SK-N-SH (cell line): ENCODE results near the gene NEMP2. TPM values are rescaled to one million over a fixed set of nuclear protein-coding genes. Genes with fewer than 3 reads are reported as not detected.

Experiments used
- CTCF ChIA-PET: fragments of 300-600, 350-600 bp; formaldehyde crosslinking; extraction: SDS; loops from one replicate; lab custom pipeline; 2021; lab: Yijun Ruan, JAX
- POLR2A ChIA-PET: fragments of 350-600 bp; sonication (Branson Sonifier 250); formaldehyde crosslinking; extraction: SDS; loops from one replicate; lab custom pipeline; 2020; ENCODE audit warnings: antibody characterized with exemption, inconsistent platforms; lab: Yijun Ruan, JAX
- DNase-seq: peaks from one replicate; pipeline ENCODE4 v3.0.0; 2012
- H2AFZ ChIP-seq: fragments of 200-600 bp; sonication (generic); 2 replicates; pipeline ENCODE4 v1.8.1; 2016; ENCODE audit warnings: antibody characterized with exemption, mild to moderate bottlenecking, low read depth
- H3F3A ChIP-seq: fragments of 200-600 bp; sonication (generic); replicated peaks from 2 replicates; pipeline ENCODE3; 2016; ENCODE audit warnings: antibody characterized with exemption, mild to moderate bottlenecking; ENCODE audit not compliant: insufficient read depth
- H3K27ac ChIP-seq, 2 experiments: fragments of 200-500 bp in 1 of 2; fragments of 200-600 bp in 1 of 2; sonication (Bioruptor generic) in 1 of 2; sonication (generic), shearing (Covaris generic) in 1 of 2; 2 replicates each; pipeline versions ENCODE4 v1.5.1 to v1.6.1; 2014 to 2016; ENCODE audit warnings: low read depth in 2 of 2, inconsistent platforms in 1 of 2, low read length in 1 of 2, mild to moderate bottlenecking in 1 of 2, mixed read lengths in 1 of 2
- H3K27me3 ChIP-seq: fragments of 200-600 bp; sonication (generic), shearing (Covaris generic); 2 replicates; pipeline ENCODE4 v1.6.1; 2016; ENCODE audit warnings: mixed run types; ENCODE audit not compliant: insufficient read depth
- H3K36me3 ChIP-seq, 2 experiments: fragments of 200-500 bp in 1 of 2; fragments of 200-600 bp in 1 of 2; sonication (Bioruptor generic) in 1 of 2; sonication (generic) in 1 of 2; replicated peaks in 1 of 2; 2 replicates each; pipeline versions ENCODE3 to v1.5.1; 2014 to 2016; ENCODE audit warnings: low read length in 1 of 2, mild to moderate bottlenecking in 1 of 2; ENCODE audit not compliant: insufficient read depth in 2 of 2, control insufficient read depth in 1 of 2
- H3K4me1 ChIP-seq, 2 experiments: fragments of 200-500 bp in 1 of 2; fragments of 200-600 bp in 1 of 2; sonication (Bioruptor generic) in 1 of 2; sonication (generic), shearing (Covaris generic) in 1 of 2; 2 replicates each; pipeline versions ENCODE4 v1.5.1 to v1.6.1; 2014 to 2016; ENCODE audit warnings: low read depth in 1 of 2, low read length in 1 of 2, mixed run types in 1 of 2; ENCODE audit not compliant: insufficient read depth in 2 of 2, control insufficient read depth in 1 of 2
- H3K4me2 ChIP-seq: fragments of 200-600 bp; sonication (generic), shearing (Covaris generic); 2 replicates; pipeline ENCODE4 v1.6.1; 2017; ENCODE audit warnings: mixed run types
- H3K4me3 ChIP-seq, 2 experiments: fragments of 200-500 bp in 1 of 2; fragments of 200-600 bp in 1 of 2; sonication (Bioruptor generic) in 1 of 2; sonication (generic), shearing (Covaris generic) in 1 of 2; 2 replicates each; pipeline versions ENCODE4 v1.5.1 to v1.8.1; 2014 to 2016; ENCODE audit warnings: low read depth in 2 of 2, inconsistent platforms in 1 of 2, low read length in 1 of 2, mild to moderate bottlenecking in 1 of 2, mixed read lengths in 1 of 2, moderate library complexity in 1 of 2
- H3K79me2 ChIP-seq: fragments of 200-600 bp; sonication (generic); 2 replicates; pipeline ENCODE4 v1.8.1; 2017; ENCODE audit warnings: mild to moderate bottlenecking; ENCODE audit not compliant: insufficient read depth
- H3K9ac ChIP-seq: fragments of 200-600 bp; sonication (generic); 2 replicates; pipeline ENCODE4 v1.6.1; 2017; ENCODE audit warnings: mixed run types
- H3K9me2 ChIP-seq: fragments of 200-600 bp; sonication (generic); 2 replicates; pipeline ENCODE4 v1.6.1; 2017; ENCODE audit warnings: mixed run types
- H3K9me3 ChIP-seq: fragments of 200-600 bp; sonication (generic); 2 replicates; pipeline ENCODE4 v1.6.1; 2017; ENCODE audit warnings: mixed run types, mild to moderate bottlenecking, moderate library complexity
- H4K20me1 ChIP-seq: fragments of 200-600 bp; sonication (generic); 2 replicates; pipeline ENCODE4 v1.6.1; 2017; ENCODE audit warnings: mild to moderate bottlenecking, mixed run types; ENCODE audit not compliant: insufficient read depth
- CHD2 ChIP-seq: fragments of 150-350 bp; IDR thresholded peaks from 2 replicates; pipeline ENCODE4 v1.6.1; 2018; ENCODE audit warnings: low read length; ENCODE audit not compliant: partially characterized antibody
- FOSL2 ChIP-seq: IDR thresholded peaks from 2 replicates; pipeline ENCODE4 v1.4.0; 2012; ENCODE audit warnings: low read depth, mild to moderate bottlenecking, moderate library complexity, borderline replicate concordance
- MEF2A ChIP-seq: IDR thresholded peaks from 2 replicates; pipeline ENCODE4 v1.4.0; 2012; ENCODE audit warnings: low read depth, borderline replicate concordance
- NFIC ChIP-seq: IDR thresholded peaks from 2 replicates; pipeline ENCODE4 v1.4.0; 2012; ENCODE audit warnings: borderline replicate concordance
- RAD21 ChIP-seq: IDR thresholded peaks from 2 replicates; pipeline ENCODE4 v1.6.1; 2012; ENCODE audit warnings: mild to moderate bottlenecking, low read length
- RXRA ChIP-seq: IDR thresholded peaks from 2 replicates; pipeline ENCODE4 v1.4.0; 2012; ENCODE audit warnings: low read depth, mild to moderate bottlenecking, borderline replicate concordance
- SIN3A ChIP-seq: IDR thresholded peaks from 2 replicates; pipeline ENCODE4 v1.6.1; 2012; ENCODE audit warnings: low read depth, mild to moderate bottlenecking, low read length, moderate library complexity, borderline replicate concordance
- TCF12 ChIP-seq: IDR thresholded peaks from 2 replicates; pipeline ENCODE4 v1.4.0; 2012
- TEAD4 ChIP-seq: IDR thresholded peaks from 2 replicates; pipeline ENCODE4 v1.4.0; 2012; ENCODE audit warnings: mild to moderate bottlenecking, borderline replicate concordance; ENCODE audit not compliant: insufficient read depth
- YY1 ChIP-seq: IDR thresholded peaks from 2 replicates; pipeline ENCODE4 v1.4.0; 2012; ENCODE audit warnings: low read depth, mild to moderate bottlenecking
- WGBS: methylation state at CpG from one replicate; pipeline ENCODE4 v1.1.6; 2017; ENCODE audit warnings: low lambda C conversion rate; 5-methylcytosine and 5-hydroxymethylcytosine counted together
- polyA plus RNA-seq, 3 experiments: library from polyadenylated mRNA; depleted of rRNA; stranded (reverse); fragments of >200 nt; gene quantifications; 2 replicates each; pipeline ENCODE4 v1.2.3, GENCODE V29; 2012
- TF ChIP-seq, protein P1 (sequence below): IDR thresholded peaks from 2 replicates; pipeline ENCODE4 v1.4.0; 2012; ENCODE audit warnings: low read depth, borderline replicate concordance
- TF ChIP-seq, protein P2 (sequence below): fragments of 200-600 bp; sonication (generic); IDR thresholded peaks from 2 replicates; pipeline ENCODE4 v1.6.1; 2017; ENCODE audit warnings: antibody characterized with exemption, mild to moderate bottlenecking, moderate library complexity

The NEMP2 gene
- polyA plus RNA-seq, 1 of the 3 experiments (the other 2 are of a cell fraction) = 2.0 TPM

DNA sequence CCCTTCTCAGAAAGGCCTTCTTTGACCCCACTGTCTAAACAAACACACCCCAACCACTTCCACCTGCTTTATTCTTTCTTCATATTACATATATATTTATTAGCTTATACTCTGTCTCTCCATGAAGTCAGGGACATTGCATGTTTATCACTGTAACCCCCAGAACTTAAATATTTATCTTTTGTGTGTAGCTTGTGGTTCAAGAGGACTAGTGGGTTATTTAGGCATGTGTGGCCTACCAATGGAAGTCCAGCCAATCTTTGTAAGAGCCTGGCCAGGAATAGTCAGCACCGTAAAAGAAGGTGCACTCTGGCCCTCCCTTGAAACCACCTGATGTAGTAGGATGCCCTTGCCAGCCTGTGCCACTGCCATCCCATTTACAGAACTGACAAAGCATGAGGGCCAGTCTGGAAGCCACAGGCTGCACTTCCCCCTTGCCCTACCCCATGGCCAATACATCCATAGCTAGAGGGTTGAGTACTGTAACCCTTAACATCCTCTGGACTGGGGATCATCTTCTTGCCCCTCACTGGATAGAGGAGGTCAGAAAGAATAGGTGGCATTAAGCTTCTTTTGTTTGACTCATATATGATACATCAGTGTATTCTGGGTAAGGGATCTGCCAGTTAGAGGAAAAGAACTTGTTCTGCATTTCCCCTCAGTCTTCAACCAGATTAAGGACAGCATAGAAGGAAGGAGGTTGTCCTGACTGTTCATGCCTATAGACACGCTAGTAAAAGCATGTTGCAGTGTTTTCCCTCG is 4.9 kb downstream of the NEMP2 start:
- no peak overlapping the region for H3K4me3 ChIP-seq
- no peak overlapping the region for H3K9ac ChIP-seq
- TF ChIP-seq, protein P1, sequence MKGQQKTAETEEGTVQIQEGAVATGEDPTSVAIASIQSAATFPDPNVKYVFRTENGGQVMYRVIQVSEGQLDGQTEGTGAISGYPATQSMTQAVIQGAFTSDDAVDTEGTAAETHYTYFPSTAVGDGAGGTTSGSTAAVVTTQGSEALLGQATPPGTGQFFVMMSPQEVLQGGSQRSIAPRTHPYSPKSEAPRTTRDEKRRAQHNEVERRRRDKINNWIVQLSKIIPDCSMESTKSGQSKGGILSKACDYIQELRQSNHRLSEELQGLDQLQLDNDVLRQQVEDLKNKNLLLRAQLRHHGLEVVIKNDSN = no peak
- no peak for TF ChIP-seq SIN3A
- no peak for TF ChIP-seq TCF12
- TF ChIP-seq FOSL2 = no peak
- no peak for TF ChIP-seq YY1
- TF ChIP-seq, protein P2, sequence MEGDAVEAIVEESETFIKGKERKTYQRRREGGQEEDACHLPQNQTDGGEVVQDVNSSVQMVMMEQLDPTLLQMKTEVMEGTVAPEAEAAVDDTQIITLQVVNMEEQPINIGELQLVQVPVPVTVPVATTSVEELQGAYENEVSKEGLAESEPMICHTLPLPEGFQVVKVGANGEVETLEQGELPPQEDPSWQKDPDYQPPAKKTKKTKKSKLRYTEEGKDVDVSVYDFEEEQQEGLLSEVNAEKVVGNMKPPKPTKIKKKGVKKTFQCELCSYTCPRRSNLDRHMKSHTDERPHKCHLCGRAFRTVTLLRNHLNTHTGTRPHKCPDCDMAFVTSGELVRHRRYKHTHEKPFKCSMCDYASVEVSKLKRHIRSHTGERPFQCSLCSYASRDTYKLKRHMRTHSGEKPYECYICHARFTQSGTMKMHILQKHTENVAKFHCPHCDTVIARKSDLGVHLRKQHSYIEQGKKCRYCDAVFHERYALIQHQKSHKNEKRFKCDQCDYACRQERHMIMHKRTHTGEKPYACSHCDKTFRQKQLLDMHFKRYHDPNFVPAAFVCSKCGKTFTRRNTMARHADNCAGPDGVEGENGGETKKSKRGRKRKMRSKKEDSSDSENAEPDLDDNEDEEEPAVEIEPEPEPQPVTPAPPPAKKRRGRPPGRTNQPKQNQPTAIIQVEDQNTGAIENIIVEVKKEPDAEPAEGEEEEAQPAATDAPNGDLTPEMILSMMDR = no peak
- no peak for TF ChIP-seq RAD21
- TF ChIP-seq RXRA = no peak
- peaks cover 4 to 6% of the 10 kb centered on the region in 2 experiments; a peak in 2 of 4 replicates for H3K4me1 ChIP-seq
- H4K20me1 ChIP-seq = no peaks in the 10 kb centered on the region
- DNase-seq = no peak
- H3K9me2 ChIP-seq = no peaks in the 10 kb centered on the region
- POLR2A ChIA-PET = no interaction called here
- 84% methylated on average over 3 of the region's 3 CpGs for WGBS
- H3K4me2 ChIP-seq = no peak overlapping the region
- H3K27ac ChIP-seq = no peak overlapping the region
- no peaks in the 10 kb centered on the region for H3K36me3 ChIP-seq
- H3F3A ChIP-seq = peaks cover 5% of the 10 kb centered on the region
- no peaks in the 10 kb centered on the region for H3K79me2 ChIP-seq
- CTCF ChIA-PET = interaction anchor here (0.6 to 1.1 kb wide), 3 partner anchors 15 to 20 kb away, joined by 3 read pairs; no protein-coding TSS in a partner anchor
- H3K27me3 ChIP-seq = no peaks in the 10 kb centered on the region
- H3K9me3 ChIP-seq = no peaks in the 10 kb centered on the region
- no peak overlapping the region for H2AFZ ChIP-seq

DNA sequence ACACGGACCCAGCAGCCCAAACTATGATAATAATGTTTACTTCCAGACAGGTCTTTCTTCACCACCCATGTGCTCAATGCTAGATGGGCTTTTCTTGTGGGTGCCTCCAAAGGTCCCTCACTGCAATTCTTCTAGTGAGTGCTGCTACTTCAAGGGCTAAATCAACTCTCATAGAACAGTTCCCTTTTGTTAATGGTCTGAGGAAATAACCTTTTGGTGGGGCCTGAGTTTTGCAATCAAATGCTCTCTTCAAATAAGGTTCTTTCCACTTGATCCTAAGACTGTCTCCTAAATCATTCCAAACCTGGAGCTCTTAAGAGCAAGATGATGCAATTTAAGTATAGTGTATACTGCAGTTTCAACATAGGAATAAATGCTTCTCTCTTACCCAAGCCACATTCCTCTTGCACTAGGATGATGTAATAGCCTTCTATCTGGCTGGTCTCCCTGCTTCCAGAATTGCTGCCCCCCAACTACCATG is 6.0 kb downstream of the NEMP2 start:
- POLR2A ChIA-PET = no interaction called here
- peaks cover under 1 to 4% of the 10 kb centered on the region in 2 experiments; a peak in 2 of 4 replicates for H3K4me1 ChIP-seq
- H3K9ac ChIP-seq = no peak overlapping the region
- H2AFZ ChIP-seq = no peak overlapping the region
- no peaks in the 10 kb centered on the region for H4K20me1 ChIP-seq
- CTCF ChIA-PET = no interaction called here
- H3K27ac ChIP-seq = no peak overlapping the region
- no peaks in the 10 kb centered on the region for H3K27me3 ChIP-seq
- TF ChIP-seq CHD2 (no peak), NFIC (no peak), MEF2A (no peak), TEAD4 (no peak)
- WGBS = 92% methylated on average over 1 of the region's 1 CpG
- no peak overlapping the region for H3K4me3 ChIP-seq
- H3F3A ChIP-seq = peaks cover 5% of the 10 kb centered on the region
- no peak overlapping the region for H3K4me2 ChIP-seq
- no peaks in the 10 kb centered on the region for H3K36me3 ChIP-seq
- H3K9me3 ChIP-seq = no peaks in the 10 kb centered on the region
- DNase-seq = no peak
- H3K9me2 ChIP-seq = no peaks in the 10 kb centered on the region
- H3K79me2 ChIP-seq = no peaks in the 10 kb centered on the region
